Suprapubic skin (tissue), 4 donors: ENCODE results near the gene HEATR3. TPM values are rescaled to one million over a fixed set of nuclear protein-coding genes. Genes with fewer than 3 reads are reported as not detected.

Source experiments
- DNase-seq, 2 donors: peaks; one replicate each; pipeline ENCODE4 v3.0.0-alpha.2; 2019; ENCODE audit warnings: low spot score in 2 of 2
- H3K27ac ChIP-seq: fragments of 200-600 bp; sonication (generic); one replicate; pipeline ENCODE4 v1.5.1; 2019
- H3K27me3 ChIP-seq: fragments of 200-600 bp; sonication (generic); one replicate; pipeline ENCODE4 v1.5.1; 2019
- H3K36me3 ChIP-seq: fragments of 200-600 bp; sonication (generic); one replicate; pipeline ENCODE4 v1.5.1; 2019
- H3K4me1 ChIP-seq: fragments of 200-600 bp; sonication (generic); one replicate; pipeline ENCODE4 v1.5.1; 2019
- H3K4me3 ChIP-seq: fragments of 200-600 bp; sonication (generic); one replicate; pipeline ENCODE4 v1.5.1; 2019; ENCODE audit warnings: mild to moderate bottlenecking
- H3K9me3 ChIP-seq: fragments of 200-600 bp; sonication (generic); one replicate; pipeline ENCODE4 v1.5.1; 2019
- EP300 ChIP-seq: sonication (generic); formaldehyde crosslinking; IDR thresholded peaks from one replicate; pipeline ENCODE4 v1.6.1; 2017; ENCODE audit warnings: antibody characterized with exemption
- POLR2A ChIP-seq, 2 donors: fragments of 450-650 bp; IDR thresholded peaks; one replicate each; pipeline ENCODE4 v1.6.1; 2017; ENCODE audit warnings: antibody characterized with exemption in 2 of 2, mild to moderate bottlenecking in 2 of 2, moderate library complexity in 2 of 2
- POLR2AphosphoS5 ChIP-seq, 3 donors: sonication (generic); formaldehyde crosslinking; IDR thresholded peaks; one replicate each; pipeline ENCODE4 v1.6.1; 2017; ENCODE audit warnings: antibody characterized with exemption in 3 of 3
- WGBS: methylation state at CpG from one replicate; pipeline ENCODE4 v1.1.5; 2018; 5-methylcytosine and 5-hydroxymethylcytosine counted together
- total RNA-seq, 4 donors: library from RNA; depleted of rRNA; stranded (reverse); fragments of >200 nt; gene quantifications; one replicate each; pipeline ENCODE4 v1.1.0, GENCODE V29; 2016
- TF ChIP-seq, protein P1 (sequence below), 2 donors: fragments of 200-600 bp in 1 of 2; fragments of 450-650 bp in 1 of 2; sonication (generic) in 1 of 2; IDR thresholded peaks; one replicate each; pipeline ENCODE4 v1.5.1; 2016 to 2019; ENCODE audit warnings: antibody characterized with exemption in 2 of 2, mild to moderate bottlenecking in 1 of 2, moderate library complexity in 1 of 2

Gene HEATR3
- total RNA-seq, 4 donors from 2014 or later: 12.4 to 19.3 (median 18.5) TPM

DNA sequence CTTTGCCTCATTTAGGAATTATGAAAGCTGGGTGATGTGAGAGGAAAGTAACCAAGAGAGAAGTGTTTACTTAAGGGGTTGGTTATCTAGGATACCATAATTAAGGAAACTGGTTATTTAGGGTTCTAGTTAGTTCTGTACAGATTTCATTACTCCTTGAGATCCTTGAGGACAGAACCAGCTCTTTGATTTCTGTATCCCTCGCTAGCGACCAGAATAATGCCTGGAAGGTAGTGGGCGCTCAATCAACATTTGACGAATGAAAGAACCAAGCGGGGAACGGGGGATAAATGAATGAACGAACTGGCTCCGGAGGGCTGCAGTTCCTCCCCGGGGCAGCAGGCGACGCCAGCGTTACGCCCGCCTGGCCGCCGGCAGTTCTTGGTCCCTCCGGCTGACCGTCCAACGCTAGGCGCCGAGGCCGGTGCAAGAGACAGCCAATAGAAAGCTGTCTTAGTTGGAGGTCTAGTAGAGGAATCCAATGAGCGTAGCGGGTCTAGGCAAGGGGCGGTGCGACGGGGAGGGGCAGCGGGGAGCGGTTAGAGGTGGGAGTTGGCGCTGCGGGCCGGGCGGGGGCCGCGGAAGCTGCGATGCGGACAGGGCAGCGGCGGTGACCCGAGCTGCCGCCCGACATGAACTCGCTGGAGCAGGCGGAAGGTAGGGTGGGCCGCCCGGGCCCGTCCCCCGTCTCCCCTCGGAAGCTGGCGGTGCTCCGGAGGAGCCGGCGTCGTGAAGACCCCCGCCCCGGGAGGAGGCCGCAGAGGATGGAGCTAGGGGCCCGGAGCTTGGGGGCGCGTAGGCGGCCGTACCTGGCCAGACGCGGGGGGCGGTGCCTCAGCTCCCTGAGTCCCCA, 40.9 kb upstream of the HEATR3 start, which contains the start of gene CNEP1R1:
Gene CNEP1R1 (plus strand): TSS at position 542 of the 853 bp plus-strand sequence. CDS start 91 bp downstream, at position 633.
- H3K27me3 ChIP-seq: no peaks in the 10 kb centered on the region
- TF ChIP-seq, protein P1, sequence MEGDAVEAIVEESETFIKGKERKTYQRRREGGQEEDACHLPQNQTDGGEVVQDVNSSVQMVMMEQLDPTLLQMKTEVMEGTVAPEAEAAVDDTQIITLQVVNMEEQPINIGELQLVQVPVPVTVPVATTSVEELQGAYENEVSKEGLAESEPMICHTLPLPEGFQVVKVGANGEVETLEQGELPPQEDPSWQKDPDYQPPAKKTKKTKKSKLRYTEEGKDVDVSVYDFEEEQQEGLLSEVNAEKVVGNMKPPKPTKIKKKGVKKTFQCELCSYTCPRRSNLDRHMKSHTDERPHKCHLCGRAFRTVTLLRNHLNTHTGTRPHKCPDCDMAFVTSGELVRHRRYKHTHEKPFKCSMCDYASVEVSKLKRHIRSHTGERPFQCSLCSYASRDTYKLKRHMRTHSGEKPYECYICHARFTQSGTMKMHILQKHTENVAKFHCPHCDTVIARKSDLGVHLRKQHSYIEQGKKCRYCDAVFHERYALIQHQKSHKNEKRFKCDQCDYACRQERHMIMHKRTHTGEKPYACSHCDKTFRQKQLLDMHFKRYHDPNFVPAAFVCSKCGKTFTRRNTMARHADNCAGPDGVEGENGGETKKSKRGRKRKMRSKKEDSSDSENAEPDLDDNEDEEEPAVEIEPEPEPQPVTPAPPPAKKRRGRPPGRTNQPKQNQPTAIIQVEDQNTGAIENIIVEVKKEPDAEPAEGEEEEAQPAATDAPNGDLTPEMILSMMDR (IDR thresholded peaks at IDR 0.05): peak; percentile 100
- no peak for TF ChIP-seq POLR2A (IDR thresholded peaks at IDR 0.05)
- peak in 1 of 3 donors; percentile 81 for TF ChIP-seq POLR2AphosphoS5 (IDR thresholded peaks at IDR 0.05)
- TF ChIP-seq EP300: no peak
- H3K27ac ChIP-seq: peak within 1 kb of the TSS; percentile 87
- peak; percentile 97 to 98 for DNase-seq
- peak within 1 kb of the TSS; percentile 96 for H3K4me3 ChIP-seq
- H3K4me1 ChIP-seq: peaks cover 30% of the 10 kb centered on the region
- under 1% methylated on average over 25 of the region's 65 CpGs for WGBS
- H3K36me3 ChIP-seq: peaks cover 1% of the 10 kb centered on the region
- H3K9me3 ChIP-seq: no peaks in the 10 kb centered on the region

DNA sequence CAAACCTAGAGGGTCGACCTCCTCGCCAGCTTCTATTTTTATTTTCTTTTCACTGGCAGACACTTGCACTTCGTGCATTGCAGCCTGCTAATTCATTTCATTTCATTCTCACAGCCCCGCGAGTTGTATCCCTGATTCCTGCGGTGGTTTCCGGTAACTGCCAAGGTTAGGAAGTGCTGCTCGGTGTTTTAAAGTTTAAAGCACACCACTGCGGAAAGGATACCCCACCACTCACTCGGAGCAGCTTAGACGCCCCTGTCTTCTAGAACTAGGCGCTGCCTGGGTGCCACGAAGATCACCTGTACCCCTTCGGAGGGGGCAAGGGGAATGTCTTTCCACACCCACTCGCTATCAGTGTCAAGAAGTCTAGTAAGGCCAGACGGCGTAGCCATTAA, 40.2 kb upstream of the HEATR3 start:
- no peaks in the 10 kb centered on the region for H3K9me3 ChIP-seq
- no peak for TF ChIP-seq POLR2A (IDR thresholded peaks at IDR 0.05)
- no peak for TF ChIP-seq POLR2AphosphoS5 (IDR thresholded peaks at IDR 0.05)
- TF ChIP-seq, protein P1 (IDR thresholded peaks at IDR 0.05): no peak
- no peak for TF ChIP-seq EP300
- peak in 1 of 2 donors; percentile 60 for DNase-seq
- WGBS: under 1% methylated on average over 17 of the region's 17 CpGs
- no peaks in the 10 kb centered on the region for H3K27me3 ChIP-seq
- H3K4me3 ChIP-seq: peak overlapping the region; percentile 96
- peaks cover 8% of the 10 kb centered on the region for H3K36me3 ChIP-seq
- H3K27ac ChIP-seq: peak overlapping the region; percentile 87
- H3K4me1 ChIP-seq: peaks cover 30% of the 10 kb centered on the region

DNA sequence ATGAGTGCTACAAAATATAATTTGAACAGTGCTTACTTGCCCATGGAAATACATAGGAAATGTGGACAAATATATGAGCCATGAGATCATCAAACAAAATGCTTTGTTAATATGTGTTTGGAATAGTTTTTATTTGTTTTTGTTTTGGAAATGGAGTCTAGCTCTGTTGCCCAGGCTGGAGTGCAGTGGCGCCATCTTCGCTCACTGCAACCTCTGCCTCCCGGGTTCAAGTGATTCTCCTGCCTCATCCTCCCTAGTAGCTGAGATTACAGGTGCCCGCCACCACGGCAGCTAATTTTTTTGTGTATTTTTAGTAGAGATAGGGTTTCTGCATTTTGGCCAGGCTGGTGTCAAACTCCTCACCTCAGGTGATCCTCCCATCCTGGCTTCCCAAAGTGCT, 37.9 kb upstream of the HEATR3 start:
- 97% methylated on average over 5 of the region's 5 CpGs for WGBS
- Histone ChIP-seq H3K4me1 (peaks cover 30% of the 10 kb centered on the region), H3K4me3 (no peak overlapping the region), H3K36me3 (peaks cover 22% of the 10 kb centered on the region), H3K27ac (no peak overlapping the region), H3K9me3 (no peaks in the 10 kb centered on the region), H3K27me3 (no peaks in the 10 kb centered on the region)
- TF ChIP-seq POLR2A (IDR thresholded peaks at IDR 0.05): no peak
- TF ChIP-seq POLR2AphosphoS5 (IDR thresholded peaks at IDR 0.05): no peak
- no peak for TF ChIP-seq EP300
- TF ChIP-seq, protein P1 (IDR thresholded peaks at IDR 0.05): no peak
- DNase-seq: no peak

DNA sequence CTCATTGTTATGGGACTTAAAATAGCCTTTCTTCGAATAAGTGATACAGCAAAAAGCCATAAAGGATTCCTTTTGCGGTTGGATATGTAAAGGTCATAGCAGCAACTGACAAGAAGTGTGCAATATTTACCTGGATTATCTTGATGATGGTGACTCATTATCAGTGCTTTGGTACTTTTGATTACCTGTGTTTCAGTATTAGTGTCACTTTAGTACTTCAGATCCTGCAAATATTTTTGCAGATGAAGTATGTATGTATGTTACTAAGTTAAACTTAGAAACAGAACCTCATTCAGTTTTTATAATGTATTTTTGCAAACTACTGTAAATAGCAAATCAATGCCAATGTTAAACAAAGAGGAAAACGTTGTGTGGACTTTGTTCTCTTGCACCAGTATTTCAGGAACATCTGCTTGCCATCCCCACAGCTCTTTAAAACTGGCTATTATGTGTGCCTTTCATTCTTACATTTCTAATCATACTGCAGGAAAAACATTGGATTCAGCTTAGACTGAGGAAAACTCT, 30.2 kb upstream of the HEATR3 start:
- no peak overlapping the region for H3K4me3 ChIP-seq
- no peaks in the 10 kb centered on the region for H3K9me3 ChIP-seq
- H3K36me3 ChIP-seq: peaks cover 44% of the 10 kb centered on the region
- 71% methylated on average over 3 of the region's 3 CpGs for WGBS
- no peak for DNase-seq
- H3K27ac ChIP-seq: no peak overlapping the region
- TF ChIP-seq, protein P1 (IDR thresholded peaks at IDR 0.05): no peak
- TF ChIP-seq POLR2A (IDR thresholded peaks at IDR 0.05) (no peak), EP300 (no peak), POLR2AphosphoS5 (IDR thresholded peaks at IDR 0.05) (no peak)
- H3K27me3 ChIP-seq: no peaks in the 10 kb centered on the region
- H3K4me1 ChIP-seq: peaks cover 7% of the 10 kb centered on the region

DNA sequence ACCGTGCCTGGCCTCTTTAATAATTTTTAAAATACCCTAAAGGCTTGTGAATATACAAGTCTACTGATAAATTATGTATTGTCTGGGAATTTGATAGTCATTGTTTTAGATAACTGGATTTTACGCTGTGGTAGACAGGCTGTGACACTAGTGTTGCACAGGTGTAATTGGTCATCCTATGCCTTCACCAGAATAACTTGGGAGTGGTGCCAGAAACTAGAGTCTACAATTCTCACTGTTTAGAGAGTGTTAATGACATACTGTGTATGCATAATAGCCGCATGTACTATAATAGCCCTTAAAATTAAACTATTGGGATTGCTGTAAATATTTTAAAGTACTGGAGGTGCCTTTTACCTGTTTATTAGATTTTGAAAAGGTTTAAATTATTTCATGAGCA, 29.3 kb upstream of the HEATR3 start:
- DNase-seq: no peak
- no peaks in the 10 kb centered on the region for H3K27me3 ChIP-seq
- H3K4me1 ChIP-seq: peaks cover 7% of the 10 kb centered on the region
- peaks cover 36% of the 10 kb centered on the region for H3K36me3 ChIP-seq
- H3K4me3 ChIP-seq: no peak overlapping the region
- no peak overlapping the region for H3K27ac ChIP-seq
- no peak for TF ChIP-seq EP300
- TF ChIP-seq POLR2AphosphoS5 (IDR thresholded peaks at IDR 0.05): no peak
- no peak for TF ChIP-seq POLR2A (IDR thresholded peaks at IDR 0.05)
- TF ChIP-seq, protein P1 (IDR thresholded peaks at IDR 0.05): no peak
- no peaks in the 10 kb centered on the region for H3K9me3 ChIP-seq
- WGBS: 88% methylated on average over 3 of the region's 3 CpGs
